ENCODE data around the gene IGSF21.

Gene IGSF21

GRCh38 chr1:18299441-18300338, 192.1 kb downstream of the IGSF21 start:
- peak; percentile 32 for DNase-seq (ENCODE audit: low spot score)

- peak; percentile 42 for DNase-seq (ENCODE audit: low spot score)
These were observed 192.8 kb downstream of the IGSF21 start for GRCh38 chr1:18300376-18300775.

- no peak for DNase-seq (ENCODE audit: low spot score)
These were observed 195.3 kb downstream of the IGSF21 start for GRCh38 chr1:18302788-18303413.

GRCh38 chr1:18304151-18304869, 196.7 kb downstream of the IGSF21 start:
- no peak for DNase-seq (ENCODE audit: low spot score)

GRCh38 chr1:18305182-18305795, 197.7 kb downstream of the IGSF21 start:
- DNase-seq (ENCODE audit: low spot score), result no peak

- no peak for DNase-seq (ENCODE audit: low spot score)
These were observed 199.8 kb downstream of the IGSF21 start for GRCh38 chr1:18307329-18307898.

GRCh38 chr1:18309552-18310155, 202.1 kb downstream of the IGSF21 start:
- no peak for DNase-seq (ENCODE audit: low spot score)

GRCh38 chr1:18312961-18313360, 205.4 kb downstream of the IGSF21 start:
- DNase-seq (ENCODE audit: low spot score), result no peak

GRCh38 chr1:18313523-18313922, 205.9 kb downstream of the IGSF21 start:
- no peak for DNase-seq (ENCODE audit: low spot score)

- DNase-seq (ENCODE audit: low spot score), result no peak
These were observed 206.8 kb downstream of the IGSF21 start for GRCh38 chr1:18314399-18314798.

GRCh38 chr1:18315449-18315848, 207.9 kb downstream of the IGSF21 start:
- no peak for DNase-seq (ENCODE audit: low spot score)

- DNase-seq (ENCODE audit: low spot score), result no peak
These were observed 209.2 kb downstream of the IGSF21 start for GRCh38 chr1:18316764-18317163.

- DNase-seq (ENCODE audit: low spot score), result no peak
These were observed 211.5 kb downstream of the IGSF21 start for GRCh38 chr1:18319099-18319498.

- DNase-seq (ENCODE audit: low spot score), result no peak
These were observed 212.5 kb downstream of the IGSF21 start for GRCh38 chr1:18320051-18320450.

GRCh38 chr1:18322368-18323032, 214.9 kb downstream of the IGSF21 start:
- no peak for DNase-seq (ENCODE audit: low spot score)

GRCh38 chr1:18323259-18323658, 215.7 kb downstream of the IGSF21 start:
- DNase-seq (ENCODE audit: low spot score), result no peak

- no peak for DNase-seq (ENCODE audit: low spot score)
These were observed 216.6 kb downstream of the IGSF21 start for GRCh38 chr1:18324246-18324645.

- DNase-seq (ENCODE audit: low spot score), result no peak
These were observed 217.5 kb downstream of the IGSF21 start for GRCh38 chr1:18325136-18325535.

GRCh38 chr1:18326211-18326897, 218.8 kb downstream of the IGSF21 start:
- DNase-seq (ENCODE audit: low spot score), result no peak

GRCh38 chr1:18327650-18328049, 220.1 kb downstream of the IGSF21 start:
- no peak for DNase-seq (ENCODE audit: low spot score)

All from kidney tubule cell (primary cell).